Stomach (tissue), 4 donors: ENCODE measurements around the gene OPCML.

Experiments
- CTCF ChIP-seq, 7 experiments: fragments of 450-650 bp in 4 of 7; fragments of 200-600 bp in 3 of 7; sonication (generic) in 3 of 7; IDR thresholded peaks; one replicate each; pipeline ENCODE4 v1.5.1; 2016 to 2019; ENCODE audit warnings: antibody characterized with exemption in 7 of 7, control low read depth in 2 of 7, mild to moderate bottlenecking in 1 of 7
- POLR2A ChIP-seq, 4 donors: fragments of 450-650 bp; IDR thresholded peaks; one replicate each; pipeline ENCODE4 v1.6.1; 2016; ENCODE audit warnings: antibody characterized with exemption in 4 of 4, control low read depth in 2 of 4, mild to moderate bottlenecking in 1 of 4, moderate library complexity in 1 of 4
- POLR2AphosphoS5 ChIP-seq, 3 donors: sonication (generic); formaldehyde crosslinking; IDR thresholded peaks; one replicate each; pipeline ENCODE4 v1.6.1; 2016; ENCODE audit warnings: antibody characterized with exemption in 3 of 3

DNA sequence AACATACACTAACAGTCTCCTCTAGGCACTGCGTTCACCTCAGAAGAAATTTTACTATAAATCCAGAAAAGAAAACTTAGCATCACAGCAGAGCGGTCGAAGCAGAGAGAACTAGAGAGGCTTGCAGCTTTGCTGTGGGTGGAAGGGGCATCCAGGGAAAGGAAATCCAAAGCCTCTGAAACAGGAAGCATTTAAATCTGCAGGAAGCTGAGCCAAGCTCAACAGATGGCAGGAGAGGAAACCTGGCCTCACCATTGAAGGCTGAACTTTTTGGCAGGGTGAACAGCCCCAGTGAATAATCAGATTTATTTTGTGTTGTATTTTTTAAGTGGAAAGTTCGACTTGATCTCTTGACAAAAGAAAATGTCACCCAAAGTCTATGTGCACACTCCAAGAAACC lies 858.1 kb downstream of the OPCML start:
- TF ChIP-seq CTCF (IDR thresholded peaks at IDR 0.05) (no peak), POLR2AphosphoS5 (IDR thresholded peaks at IDR 0.05) (no peak), POLR2A (IDR thresholded peaks at IDR 0.05) (no peak)
